Measurements from ENCODE around the gene SFXN3. TPM values are rescaled to one million over a fixed set of nuclear protein-coding genes. Genes with fewer than 3 reads are reported as not detected.

Gene SFXN3
- total and polyA plus RNA-seq, 2 of the 8 experiments (the other 6 are each of a cell fraction or from before 2014, with no cell fraction given): 2.6 to 2.8 TPM

GRCh38 chr10:100999742-101000126, 31.3 kb upstream of the SFXN3 start, which contains the start of gene LZTS2 (continued):
- no peak for TF ChIP-seq CHD7 (IDR thresholded peaks at IDR 0.05; ENCODE audit: insufficient replicate concordance, low read length)

Measured in H1 (cell line).